Central memory CD8-positive, alpha-beta T cell (primary cell): ENCODE results near the gene MATK.
"Not testable (repeated sequence)": the region's sequence is repeated elsewhere in the genome, so short reads cannot be mapped to it uniquely, and the experiment has no call there.

Experiments used
- ATAC-seq: fragments of 150-1000 bp; cut with Tn5 transposase; replicated peaks from 2 replicates; pipeline ENCODE4 v1.10.0; 2022; ENCODE audit warnings: mild to moderate bottlenecking, moderate FRiP score, moderate number of reproducible peaks; ENCODE audit not compliant: poor library complexity, severe bottlenecking; ENCODE audit errors: extremely low read depth
- DNase-seq, 2 donors: peaks; one replicate each; pipeline ENCODE4 v3.0.0; 2021; ENCODE audit warnings: low spot score in 2 of 2
- H3K27ac Mint-ChIP-seq: one replicate; pipeline ENCODE4 v1.8.0; 2022; ENCODE audit warnings: low read depth, mild to moderate bottlenecking, moderate library complexity, mixed read lengths
- H3K27me3 Mint-ChIP-seq: one replicate; pipeline ENCODE4 v1.8.0; 2022; ENCODE audit warnings: mixed read lengths
- H3K36me3 Mint-ChIP-seq: one replicate; pipeline ENCODE4 v1.8.0; 2022; ENCODE audit warnings: mild to moderate bottlenecking, moderate library complexity, mixed read lengths; ENCODE audit not compliant: insufficient read depth
- H3K4me1 Mint-ChIP-seq: one replicate; pipeline ENCODE4 v1.8.0; 2022; ENCODE audit warnings: mixed read lengths
- H3K4me3 Mint-ChIP-seq: one replicate; pipeline ENCODE4 v1.8.0; 2022; ENCODE audit warnings: mild to moderate bottlenecking, moderate library complexity, mixed read lengths
- H3K9me3 Mint-ChIP-seq: one replicate; pipeline ENCODE4 v1.8.0; 2022; ENCODE audit warnings: mixed read lengths

Gene MATK

DNA sequence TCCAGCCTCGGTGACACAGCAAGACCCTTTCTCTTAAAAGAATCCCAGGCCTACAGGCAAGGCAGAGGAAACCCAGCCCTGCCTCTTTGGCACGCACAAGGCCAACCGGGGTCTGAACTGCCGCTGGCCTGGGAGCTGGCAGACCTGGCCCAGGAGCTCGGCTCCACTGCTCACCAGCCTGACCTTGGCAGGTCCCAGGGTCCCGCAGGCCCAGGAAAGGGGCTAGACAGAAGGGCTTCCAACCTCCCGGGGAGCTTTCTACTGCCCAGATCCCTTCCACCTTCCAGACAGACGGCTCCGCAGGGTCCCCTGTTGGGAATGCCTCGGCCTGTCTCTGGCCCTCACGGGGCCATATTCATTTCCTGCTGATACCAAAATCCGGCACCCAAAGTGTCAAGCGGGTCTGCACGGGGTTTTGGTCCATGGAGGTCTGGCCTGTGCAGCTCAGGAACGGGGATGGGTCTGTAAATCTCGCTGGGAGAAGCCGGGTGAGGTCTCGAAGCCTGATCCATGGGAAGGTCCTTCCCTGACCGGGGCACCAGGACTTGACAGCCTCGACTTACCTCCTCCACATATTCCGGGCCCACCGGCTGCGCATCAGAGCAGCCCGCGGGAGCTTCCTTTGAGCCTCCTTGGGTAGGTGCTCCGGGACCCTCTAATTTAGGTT is 36.6 kb upstream of the MATK start:
- H3K4me3 Mint-ChIP-seq = no peak overlapping the region
- no peaks in the 10 kb centered on the region for H3K9me3 Mint-ChIP-seq
- DNase-seq = no peak
- no peak overlapping the region for H3K27ac Mint-ChIP-seq
- peaks cover 11% of the 10 kb centered on the region for H3K36me3 Mint-ChIP-seq
- H3K4me1 Mint-ChIP-seq = peaks cover 11% of the 10 kb centered on the region
- H3K27me3 Mint-ChIP-seq = no peaks in the 10 kb centered on the region
- ATAC-seq = no peak

DNA sequence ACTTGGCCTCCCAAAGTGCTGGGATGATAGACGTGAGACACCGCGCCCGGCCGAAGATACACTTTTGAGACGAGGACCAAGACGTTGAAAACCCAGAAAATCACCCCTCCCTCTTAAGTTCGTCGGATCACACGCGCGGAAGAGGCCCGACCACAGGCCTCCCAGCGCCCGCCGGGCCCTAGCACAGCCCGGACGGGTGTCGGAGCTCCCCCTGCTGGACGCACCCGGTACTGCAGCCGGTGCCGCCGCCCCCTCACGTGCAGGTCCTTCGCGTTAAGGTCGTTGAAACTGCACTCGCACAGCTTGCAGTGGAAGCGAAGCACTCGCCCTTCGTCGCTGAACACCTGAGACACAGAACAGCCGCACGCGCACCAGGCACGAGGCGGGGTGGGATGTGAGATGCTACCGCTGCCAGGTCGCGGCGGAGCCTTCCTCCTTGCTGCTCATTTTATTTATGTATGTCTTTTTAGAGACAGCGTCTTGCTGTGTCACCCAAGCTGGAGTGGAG is 35.7 kb upstream of the MATK start:
- Mint-ChIP-seq H3K27ac (peak overlapping the region; percentile 85), H3K4me3 (peak overlapping the region; percentile 53), H3K9me3 (no peaks in the 10 kb centered on the region), H3K4me1 (peaks cover 11% of the 10 kb centered on the region), H3K27me3 (no peaks in the 10 kb centered on the region), H3K36me3 (peaks cover 11% of the 10 kb centered on the region)
- DNase-seq (peak; percentile 89 to 98), ATAC-seq (peak; percentile 97)

DNA sequence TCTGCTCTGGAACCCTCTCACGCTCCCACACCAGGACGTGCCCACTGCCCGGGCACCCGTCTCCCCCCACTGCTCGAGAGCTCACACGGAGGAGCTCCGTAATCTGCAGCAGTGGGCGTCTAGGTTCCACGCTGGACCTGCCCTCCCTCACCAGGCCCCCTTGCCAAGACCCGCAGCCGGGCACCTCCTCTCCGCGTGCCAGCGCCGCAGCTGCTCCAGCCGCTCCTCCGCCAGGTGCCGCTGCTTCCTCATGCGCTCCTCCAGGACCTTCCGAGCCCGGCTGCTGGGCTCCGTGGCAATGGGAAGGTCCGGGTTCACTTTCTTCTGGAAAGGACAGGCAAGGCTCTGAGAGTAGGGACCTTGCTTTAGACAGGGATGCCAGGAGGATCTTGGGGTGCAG is 35.0 kb upstream of the MATK start:
- H3K9me3 Mint-ChIP-seq = no peaks in the 10 kb centered on the region
- H3K36me3 Mint-ChIP-seq = peaks cover 11% of the 10 kb centered on the region
- no peak overlapping the region for H3K27ac Mint-ChIP-seq
- H3K4me1 Mint-ChIP-seq = peaks cover 11% of the 10 kb centered on the region
- ATAC-seq (no peak), DNase-seq (no peak)
- no peak overlapping the region for H3K4me3 Mint-ChIP-seq
- no peaks in the 10 kb centered on the region for H3K27me3 Mint-ChIP-seq

DNA sequence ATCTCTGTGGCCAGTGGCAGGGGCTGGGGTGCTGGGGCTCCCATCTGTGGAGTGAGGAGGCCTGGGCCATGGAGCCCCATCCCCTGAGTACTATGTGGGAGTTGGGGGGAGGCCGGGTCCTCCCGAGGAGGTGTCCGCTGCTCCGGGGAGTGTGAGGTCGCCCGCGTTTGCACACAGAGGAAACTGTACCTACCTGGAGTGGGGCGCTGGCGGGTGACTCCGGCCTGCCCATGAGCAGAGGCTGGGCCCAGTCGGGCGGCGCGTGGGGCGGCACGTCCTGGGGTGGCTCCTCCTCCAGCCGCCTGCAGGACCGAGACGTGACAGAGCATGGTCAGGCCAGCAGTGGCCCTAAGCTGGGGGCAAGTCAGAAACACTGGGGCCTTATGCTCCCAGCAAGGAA is 33.8 kb upstream of the MATK start:
- no peaks in the 10 kb centered on the region for H3K27me3 Mint-ChIP-seq
- no peak for ATAC-seq
- no peak overlapping the region for H3K27ac Mint-ChIP-seq

DNA sequence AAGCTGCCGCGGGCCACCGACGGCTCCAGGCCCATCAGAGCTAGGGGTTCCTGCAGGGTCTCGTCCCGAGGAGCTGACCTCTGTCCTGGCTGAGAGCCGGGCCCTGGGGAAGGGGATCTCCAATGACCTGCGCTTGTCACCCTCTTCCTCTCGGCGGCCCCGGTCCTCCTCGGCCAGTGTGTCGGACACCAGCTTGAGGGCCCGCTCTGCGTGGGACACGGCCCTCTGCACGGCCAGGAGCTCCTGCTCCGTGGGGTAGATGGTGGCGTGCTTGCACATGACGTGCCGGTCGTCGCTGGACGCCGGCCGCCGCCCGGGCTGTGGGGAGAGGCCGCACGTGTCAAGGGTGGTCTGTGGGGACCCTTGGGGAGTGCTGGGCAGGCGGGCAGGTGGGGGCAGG is 32.7 kb upstream of the MATK start:
- peaks cover 20% of the 10 kb centered on the region for H3K4me1 Mint-ChIP-seq
- ATAC-seq (no peak), DNase-seq (no peak)
- H3K27me3 Mint-ChIP-seq = no peaks in the 10 kb centered on the region
- peaks cover 12% of the 10 kb centered on the region for H3K36me3 Mint-ChIP-seq
- no peak overlapping the region for H3K4me3 Mint-ChIP-seq
- no peak overlapping the region for H3K27ac Mint-ChIP-seq
- no peaks in the 10 kb centered on the region for H3K9me3 Mint-ChIP-seq

More for the DNA sequence above, 33.8 kb upstream of the MATK start:
- H3K36me3 Mint-ChIP-seq = peaks cover 11% of the 10 kb centered on the region
- H3K9me3 Mint-ChIP-seq = no peaks in the 10 kb centered on the region
- peaks cover 11% of the 10 kb centered on the region for H3K4me1 Mint-ChIP-seq
- H3K4me3 Mint-ChIP-seq = no peak overlapping the region
- no peak for DNase-seq

DNA sequence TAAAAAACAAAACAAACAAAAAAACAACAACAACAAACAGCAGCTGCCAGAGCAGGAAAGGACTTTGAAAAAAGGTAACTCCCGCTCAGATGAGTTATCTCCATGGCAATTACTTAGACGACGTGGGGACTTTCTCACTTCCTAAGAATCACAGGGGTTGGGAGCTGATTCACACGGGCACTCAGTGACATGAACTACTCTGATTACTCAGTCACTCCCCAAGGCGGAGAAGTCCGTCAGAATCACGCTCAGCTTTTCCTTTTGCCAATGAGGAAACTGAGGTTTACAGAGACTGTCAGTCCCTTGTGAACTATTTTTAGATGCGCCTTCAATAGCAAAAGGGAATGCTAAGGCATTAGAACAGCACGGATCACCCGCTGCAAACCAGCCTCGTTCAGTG is 32.3 kb upstream of the MATK start:
- no peak overlapping the region for H3K27ac Mint-ChIP-seq
- H3K4me3 Mint-ChIP-seq = no peak overlapping the region
- no peaks in the 10 kb centered on the region for H3K27me3 Mint-ChIP-seq
- H3K9me3 Mint-ChIP-seq = no peaks in the 10 kb centered on the region
- H3K36me3 Mint-ChIP-seq = peaks cover 10% of the 10 kb centered on the region
- DNase-seq = no peak
- ATAC-seq = no peak
- H3K4me1 Mint-ChIP-seq = peaks cover 25% of the 10 kb centered on the region

DNA sequence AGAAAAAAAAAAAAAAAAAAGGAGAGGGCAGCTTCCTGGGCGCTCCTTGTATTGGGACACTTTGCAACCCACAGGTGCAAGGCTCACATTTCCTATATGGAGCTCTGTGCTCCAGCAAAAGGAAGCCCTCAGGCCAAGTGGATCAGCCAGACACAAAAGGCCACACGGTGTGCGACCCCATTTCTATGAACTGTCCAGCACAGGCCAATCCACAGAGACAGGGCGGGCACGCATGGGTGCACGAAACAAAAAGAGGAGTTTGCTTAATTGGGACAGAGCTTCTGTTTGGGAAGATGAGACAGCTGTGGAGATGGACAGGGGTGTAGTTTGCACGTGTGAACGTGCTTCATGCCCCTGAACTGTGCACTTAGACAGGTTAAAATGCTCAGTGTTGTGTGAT is 31.6 kb upstream of the MATK start:
- H3K27ac Mint-ChIP-seq = no peak overlapping the region
- no peak for ATAC-seq
- H3K36me3 Mint-ChIP-seq = peaks cover 10% of the 10 kb centered on the region
- no peaks in the 10 kb centered on the region for H3K27me3 Mint-ChIP-seq
- H3K9me3 Mint-ChIP-seq = no peaks in the 10 kb centered on the region
- DNase-seq = no peak
- no peak overlapping the region for H3K4me3 Mint-ChIP-seq
- peaks cover 32% of the 10 kb centered on the region for H3K4me1 Mint-ChIP-seq

DNA sequence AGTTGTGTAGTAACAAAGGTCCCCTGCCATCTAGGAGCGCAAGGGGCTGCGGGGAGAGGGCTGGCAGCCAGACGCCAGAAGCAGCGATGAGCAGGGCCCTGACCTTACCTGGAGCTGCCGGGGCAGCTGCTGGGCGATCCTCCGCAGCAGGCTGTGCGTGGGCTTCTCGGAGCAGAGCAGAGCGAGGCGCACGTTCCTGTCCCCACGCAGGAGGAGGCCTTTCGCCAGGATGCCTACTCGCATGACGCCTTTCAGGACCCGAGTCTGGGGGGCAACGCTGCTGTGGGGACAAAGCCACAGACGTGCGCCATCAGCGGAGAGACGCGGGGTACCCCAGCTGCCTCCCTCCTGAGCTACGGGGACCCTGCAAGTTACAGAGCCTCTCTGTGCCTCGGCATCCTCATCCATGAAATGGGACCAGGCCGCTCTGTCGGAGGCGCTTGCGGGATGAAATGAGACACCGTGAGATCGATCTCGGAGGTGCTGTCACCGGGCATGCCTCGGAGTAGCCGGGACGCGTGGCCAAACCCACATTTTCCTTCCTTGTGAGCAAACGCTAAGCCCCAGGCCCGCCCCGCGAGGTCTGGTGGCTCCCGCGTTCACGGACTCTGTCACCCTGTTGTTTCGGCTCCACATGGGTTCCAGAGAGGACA is 30.5 kb upstream of the MATK start:
- Mint-ChIP-seq H3K9me3 (no peaks in the 10 kb centered on the region), H3K36me3 (peaks cover 6% of the 10 kb centered on the region), H3K27me3 (no peaks in the 10 kb centered on the region), H3K27ac (peak overlapping the region; percentile 71), H3K4me1 (peaks cover 34% of the 10 kb centered on the region), H3K4me3 (no peak overlapping the region)
- ATAC-seq = no peak
- no peak for DNase-seq

DNA sequence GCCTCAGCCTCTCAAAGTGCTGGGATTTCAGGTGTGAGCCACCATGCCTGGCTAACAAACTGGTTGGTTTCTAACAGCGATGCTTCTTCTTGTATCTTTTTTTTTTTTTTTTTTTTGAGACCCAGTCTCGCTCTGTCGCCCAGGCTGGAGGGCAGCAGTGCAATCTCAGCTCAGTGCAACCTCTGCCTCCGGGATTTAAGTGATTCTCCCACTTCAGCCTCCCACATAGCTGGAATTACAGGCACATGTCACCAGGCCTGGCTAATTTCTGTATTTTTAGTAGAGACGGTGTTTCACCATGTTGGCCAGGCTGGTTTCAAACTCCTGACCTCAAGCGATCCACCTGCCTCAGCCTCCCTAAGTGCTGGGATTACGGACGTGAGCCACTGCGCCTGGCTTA is 30.0 kb upstream of the MATK start:
- peaks cover 29% of the 10 kb centered on the region for H3K4me1 Mint-ChIP-seq
- H3K4me3 Mint-ChIP-seq, DNase-seq, H3K36me3 Mint-ChIP-seq, ATAC-seq, H3K9me3 Mint-ChIP-seq, H3K27me3 Mint-ChIP-seq: not testable (repeated sequence)
- H3K27ac Mint-ChIP-seq = peak overlapping the region; percentile 71

DNA sequence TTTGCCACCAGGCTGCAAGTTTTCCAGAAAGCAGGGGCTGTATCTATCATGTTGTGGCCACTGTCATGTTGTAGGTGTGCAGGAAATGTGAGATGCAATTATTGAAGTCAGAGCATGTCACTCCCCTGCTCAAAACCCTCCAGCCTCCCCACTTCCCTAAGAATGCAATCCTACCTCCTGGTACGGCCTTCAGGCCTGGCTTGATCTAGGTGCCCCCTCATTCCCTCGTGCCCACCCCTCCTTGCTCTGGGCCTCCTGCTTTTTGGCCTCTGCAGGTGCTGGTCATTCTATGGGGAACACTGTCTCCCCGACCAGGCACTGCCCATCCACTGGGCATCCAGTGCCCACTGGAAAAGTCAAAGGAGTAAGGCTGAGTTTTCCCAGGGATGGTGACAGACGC is 28.5 kb upstream of the MATK start:
- Mint-ChIP-seq H3K27ac (peak overlapping the region; percentile 93), H3K9me3 (no peaks in the 10 kb centered on the region), H3K4me1 (peaks cover 29% of the 10 kb centered on the region), H3K4me3 (peak overlapping the region; percentile 57), H3K36me3 (peaks cover 5% of the 10 kb centered on the region), H3K27me3 (no peaks in the 10 kb centered on the region)
- DNase-seq = no peak
- no peak for ATAC-seq

DNA sequence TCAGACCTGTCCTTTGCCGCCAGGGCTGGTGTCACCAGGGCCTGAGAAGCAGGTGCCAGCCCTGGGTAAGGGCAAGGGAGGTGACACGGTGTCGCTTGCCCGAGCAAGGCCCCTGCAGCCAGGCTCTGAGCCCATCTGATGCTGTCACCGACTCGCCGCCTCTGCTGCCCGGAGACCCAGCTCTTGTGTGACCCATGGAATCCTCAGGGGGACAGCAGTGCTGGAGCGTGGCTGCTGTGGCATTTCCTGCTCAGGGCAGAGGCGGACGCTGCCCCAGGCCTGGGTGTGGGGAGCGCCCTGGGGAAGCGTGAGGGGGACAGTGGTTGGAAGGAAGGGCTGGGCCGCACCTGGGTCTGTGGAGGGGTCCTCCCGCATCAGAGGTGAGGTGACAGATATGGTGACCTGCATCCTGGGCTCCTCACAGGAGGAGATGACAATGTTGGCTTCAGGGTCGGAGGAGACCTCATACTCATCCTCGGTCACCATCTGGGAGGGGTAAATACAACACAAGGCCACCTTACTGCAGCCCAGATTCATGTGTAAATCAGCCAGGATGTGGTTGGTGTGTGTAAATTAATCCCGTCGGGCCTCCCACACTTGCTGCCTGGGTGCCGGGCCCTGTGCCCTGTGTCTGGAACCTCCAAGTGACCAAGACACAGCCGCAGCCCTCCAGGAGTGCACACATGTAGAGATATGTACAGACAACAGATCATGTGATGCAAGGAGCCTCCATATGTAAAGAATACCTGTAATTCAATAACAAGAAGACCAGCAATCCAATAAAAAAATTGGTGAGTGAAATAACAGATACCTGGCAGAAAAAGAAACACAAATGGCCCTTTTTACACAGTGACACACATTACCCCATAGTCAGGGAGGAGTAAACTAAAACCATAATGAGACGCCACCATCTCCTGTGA is 27.6 kb upstream of the MATK start:
- Mint-ChIP-seq H3K27ac (peak overlapping the region; percentile 93), H3K9me3 (no peaks in the 10 kb centered on the region), H3K4me3 (peak overlapping the region; percentile 57), H3K4me1 (peaks cover 29% of the 10 kb centered on the region), H3K27me3 (no peaks in the 10 kb centered on the region), H3K36me3 (peaks cover 5% of the 10 kb centered on the region)
- DNase-seq = no peak
- ATAC-seq = no peak

DNA sequence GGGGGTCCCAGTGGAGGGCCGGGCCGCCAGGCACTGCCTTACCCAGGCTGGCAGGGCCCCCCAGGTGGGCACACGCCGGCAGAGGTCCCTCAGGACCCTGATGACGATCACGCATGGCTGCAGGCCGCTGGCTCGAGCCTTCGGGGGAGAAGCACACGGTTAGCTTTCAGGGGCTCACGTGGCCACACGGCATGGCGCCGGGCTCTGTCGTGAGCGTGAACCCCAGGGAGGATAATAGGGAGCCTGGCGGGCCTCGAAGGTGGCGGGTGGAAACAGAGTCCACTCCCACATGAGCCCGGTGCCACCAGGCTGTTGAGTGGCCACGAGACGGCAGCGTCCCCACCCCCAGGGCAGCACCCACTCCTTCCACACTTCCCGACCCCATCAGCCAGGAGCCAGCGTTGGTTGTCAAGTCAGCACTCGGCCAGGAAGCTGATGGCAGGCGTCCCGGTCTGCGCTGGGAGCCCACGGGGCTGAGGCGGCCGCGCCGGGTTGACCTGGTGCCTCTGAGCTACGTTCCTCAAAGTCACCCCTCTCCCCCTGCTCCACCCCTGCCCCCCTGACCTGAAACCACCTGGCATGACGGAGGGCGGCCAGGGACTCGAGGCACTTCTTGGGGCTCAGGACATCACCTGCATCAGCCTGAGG is 24.7 kb upstream of the MATK start:
- no peak overlapping the region for H3K4me3 Mint-ChIP-seq
- H3K9me3 Mint-ChIP-seq = no peaks in the 10 kb centered on the region
- peaks cover 40% of the 10 kb centered on the region for H3K4me1 Mint-ChIP-seq
- no peak for ATAC-seq
- H3K36me3 Mint-ChIP-seq = peaks cover 5% of the 10 kb centered on the region
- no peaks in the 10 kb centered on the region for H3K27me3 Mint-ChIP-seq
- no peak overlapping the region for H3K27ac Mint-ChIP-seq
- DNase-seq = no peak
